Measurements from ENCODE around the gene SMAD3.

Gene SMAD3

DNA sequence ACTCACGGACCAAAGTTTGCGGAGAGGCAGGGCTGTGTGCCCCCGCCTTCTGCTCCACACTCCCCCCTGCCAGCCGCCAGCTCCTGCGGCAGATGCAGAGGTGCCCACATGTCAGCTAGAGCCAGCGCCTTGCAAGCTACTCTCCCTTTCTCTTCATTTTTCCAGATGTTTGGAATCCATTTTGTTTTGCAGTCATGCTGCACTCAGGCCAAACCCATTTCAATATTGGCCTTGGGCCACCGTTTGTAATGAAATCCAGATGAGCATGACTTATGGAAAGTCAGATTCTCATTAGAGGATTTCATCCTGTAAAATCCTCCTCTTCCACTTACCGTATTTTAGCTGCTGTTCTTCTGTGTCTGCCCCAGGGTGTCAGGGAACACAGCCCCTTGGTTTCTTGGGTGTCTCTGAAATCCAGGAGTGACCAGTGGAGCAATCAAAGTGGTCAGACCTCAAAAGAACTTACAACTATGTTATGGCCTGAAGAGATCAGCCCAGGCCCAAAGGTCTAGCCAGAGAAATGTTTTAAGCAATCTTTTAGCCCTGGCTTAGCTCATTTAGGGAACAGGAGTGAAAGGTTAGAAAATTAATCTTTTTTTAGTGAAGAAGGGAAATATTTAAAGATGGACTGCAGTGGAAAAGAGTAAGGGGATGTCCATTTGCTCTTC lies 123.3 kb downstream of the SMAD3 start:
- Histone ChIP-seq H3K27me3 (ENCODE audit: control insufficient read depth, insufficient read depth, low read length) (no peaks in the 10 kb centered on the region), H3K36me3 (ENCODE audit: control insufficient read depth, insufficient read depth, low read length) (peaks cover 25% of the 10 kb centered on the region), H3K9ac (ENCODE audit: low read length) (no peak overlapping the region), H3K4me1 (ENCODE audit: control insufficient read depth, insufficient read depth, low read length) (peaks cover 8% of the 10 kb centered on the region), H3K4me3 (ENCODE audit: low read length) (no peak overlapping the region), H3K9me3 (ENCODE audit: control insufficient read depth, low read length) (no peaks in the 10 kb centered on the region)

DNA sequence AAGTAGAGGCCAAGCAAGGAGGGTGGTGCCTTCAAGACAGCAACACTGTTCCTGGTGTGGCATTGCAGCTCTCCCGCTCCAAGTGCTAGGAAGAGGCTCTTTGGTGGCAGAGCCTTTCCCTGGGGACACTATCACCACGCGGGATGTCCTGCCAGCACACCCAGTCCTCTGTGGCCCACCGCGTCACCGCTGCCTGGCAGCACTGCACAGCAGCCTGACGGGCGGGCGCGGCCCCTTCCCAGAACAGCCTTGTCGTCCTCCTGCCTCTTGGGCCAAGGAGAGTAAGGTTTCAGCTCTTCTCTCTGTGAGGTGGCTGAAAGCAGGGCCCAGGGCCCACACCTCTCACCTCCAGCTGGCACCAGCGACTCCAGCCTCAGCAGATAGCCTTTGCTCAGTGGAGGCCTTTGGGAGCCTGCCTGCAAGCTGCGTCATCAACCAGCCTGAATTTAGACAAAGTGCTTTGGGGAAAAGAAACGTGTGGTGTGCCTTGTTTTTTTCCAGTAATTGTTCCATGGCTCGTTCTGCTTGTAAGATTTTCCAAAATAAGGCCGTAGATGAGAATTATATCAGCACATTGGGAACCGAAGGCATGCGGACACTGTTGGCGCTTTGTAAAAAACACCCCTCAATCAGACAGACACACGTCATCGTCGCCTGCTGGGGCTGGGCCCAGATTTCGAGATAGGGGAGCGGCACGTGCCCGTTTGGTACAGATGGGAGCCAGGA lies 124.1 kb downstream of the SMAD3 start:
- Histone ChIP-seq H3K9ac (ENCODE audit: low read length) (no peak overlapping the region), H3K4me3 (ENCODE audit: low read length) (no peak overlapping the region), H3K27me3 (ENCODE audit: control insufficient read depth, insufficient read depth, low read length) (no peaks in the 10 kb centered on the region), H3K9me3 (ENCODE audit: control insufficient read depth, low read length) (no peaks in the 10 kb centered on the region), H3K4me1 (ENCODE audit: control insufficient read depth, insufficient read depth, low read length) (peaks cover 8% of the 10 kb centered on the region), H3K36me3 (ENCODE audit: control insufficient read depth, insufficient read depth, low read length) (peaks cover 21% of the 10 kb centered on the region)

DNA sequence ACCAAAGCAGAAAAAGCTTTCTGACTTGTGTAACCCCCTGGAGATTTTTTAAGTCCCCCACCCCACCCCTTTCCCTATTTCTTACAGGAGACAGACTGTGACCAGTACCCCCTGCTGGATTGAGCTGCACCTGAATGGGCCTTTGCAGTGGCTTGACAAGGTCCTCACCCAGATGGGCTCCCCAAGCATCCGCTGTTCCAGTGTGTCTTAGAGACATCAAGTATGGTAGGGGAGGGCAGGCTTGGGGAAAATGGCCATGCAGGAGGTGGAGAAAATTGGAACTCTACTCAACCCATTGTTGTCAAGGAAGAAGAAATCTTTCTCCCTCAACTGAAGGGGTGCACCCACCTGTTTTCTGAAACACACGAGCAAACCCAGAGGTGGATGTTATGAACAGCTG lies 124.9 kb downstream of the SMAD3 start:
- Histone ChIP-seq H3K27me3 (ENCODE audit: control insufficient read depth, insufficient read depth, low read length) (no peaks in the 10 kb centered on the region), H3K36me3 (ENCODE audit: control insufficient read depth, insufficient read depth, low read length) (peaks cover 12% of the 10 kb centered on the region), H3K4me1 (ENCODE audit: control insufficient read depth, insufficient read depth, low read length) (peaks cover 8% of the 10 kb centered on the region), H3K9ac (ENCODE audit: low read length) (no peak overlapping the region), H3K9me3 (ENCODE audit: control insufficient read depth, low read length) (no peaks in the 10 kb centered on the region), H3K4me3 (ENCODE audit: low read length) (no peak overlapping the region)

DNA sequence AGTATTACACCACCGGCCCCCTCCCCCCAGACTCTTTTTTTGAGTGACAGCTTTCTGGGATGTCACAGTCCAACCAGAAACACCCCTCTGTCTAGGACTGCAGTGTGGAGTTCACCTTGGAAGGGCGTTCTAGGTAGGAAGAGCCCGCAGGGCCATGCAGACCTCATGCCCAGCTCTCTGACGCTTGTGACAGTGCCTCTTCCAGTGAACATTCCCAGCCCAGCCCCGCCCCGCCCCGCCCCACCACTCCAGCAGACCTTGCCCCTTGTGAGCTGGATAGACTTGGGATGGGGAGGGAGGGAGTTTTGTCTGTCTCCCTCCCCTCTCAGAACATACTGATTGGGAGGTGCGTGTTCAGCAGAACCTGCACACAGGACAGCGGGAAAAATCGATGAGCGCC lies 125.4 kb downstream of the SMAD3 start:
- Histone ChIP-seq H3K4me3 (ENCODE audit: low read length) (no peak overlapping the region), H3K9ac (ENCODE audit: low read length) (no peak overlapping the region), H3K36me3 (ENCODE audit: control insufficient read depth, insufficient read depth, low read length) (peaks cover 10% of the 10 kb centered on the region), H3K4me1 (ENCODE audit: control insufficient read depth, insufficient read depth, low read length) (peaks cover 8% of the 10 kb centered on the region), H3K27me3 (ENCODE audit: control insufficient read depth, insufficient read depth, low read length) (no peaks in the 10 kb centered on the region), H3K9me3 (ENCODE audit: control insufficient read depth, low read length) (no peaks in the 10 kb centered on the region)

DNA sequence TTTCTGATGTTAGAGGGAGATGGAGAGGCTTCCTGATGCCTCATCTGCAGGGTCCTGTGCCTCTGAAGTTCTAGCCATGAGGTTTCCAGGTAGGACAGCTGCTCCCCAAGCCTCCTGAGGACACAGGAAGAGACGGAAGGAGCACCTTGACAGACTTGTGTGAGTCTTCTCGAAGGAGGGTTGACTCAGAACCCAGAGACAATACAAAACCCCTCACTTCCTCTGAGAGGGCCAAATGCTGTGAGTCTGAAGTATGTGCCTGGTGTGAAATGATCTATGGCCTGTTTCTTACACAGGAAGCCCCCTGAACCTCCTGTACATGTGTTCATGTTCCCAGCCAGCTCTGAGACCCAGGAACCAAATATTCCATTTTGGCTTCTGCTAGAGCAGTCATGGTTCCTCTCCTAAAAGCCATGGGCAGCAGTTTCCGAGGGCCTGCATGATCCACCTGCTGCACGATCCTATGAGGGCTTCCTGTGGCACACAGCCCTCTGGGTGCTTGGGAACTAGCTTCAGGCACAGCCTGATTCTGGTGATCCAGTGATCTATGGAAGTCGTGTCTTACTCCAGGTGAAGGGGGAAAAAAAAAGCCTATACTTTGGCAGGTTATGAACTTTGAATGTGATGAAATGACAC lies 126.9 kb downstream of the SMAD3 start:
- Histone ChIP-seq H3K36me3 (ENCODE audit: control insufficient read depth, insufficient read depth, low read length) (peaks cover 5% of the 10 kb centered on the region), H3K9me3 (ENCODE audit: control insufficient read depth, low read length) (no peaks in the 10 kb centered on the region), H3K4me3 (ENCODE audit: low read length) (no peak overlapping the region), H3K9ac (ENCODE audit: low read length) (no peak overlapping the region), H3K27me3 (ENCODE audit: control insufficient read depth, insufficient read depth, low read length) (no peaks in the 10 kb centered on the region), H3K4me1 (ENCODE audit: control insufficient read depth, insufficient read depth, low read length) (peaks cover 8% of the 10 kb centered on the region)

DNA sequence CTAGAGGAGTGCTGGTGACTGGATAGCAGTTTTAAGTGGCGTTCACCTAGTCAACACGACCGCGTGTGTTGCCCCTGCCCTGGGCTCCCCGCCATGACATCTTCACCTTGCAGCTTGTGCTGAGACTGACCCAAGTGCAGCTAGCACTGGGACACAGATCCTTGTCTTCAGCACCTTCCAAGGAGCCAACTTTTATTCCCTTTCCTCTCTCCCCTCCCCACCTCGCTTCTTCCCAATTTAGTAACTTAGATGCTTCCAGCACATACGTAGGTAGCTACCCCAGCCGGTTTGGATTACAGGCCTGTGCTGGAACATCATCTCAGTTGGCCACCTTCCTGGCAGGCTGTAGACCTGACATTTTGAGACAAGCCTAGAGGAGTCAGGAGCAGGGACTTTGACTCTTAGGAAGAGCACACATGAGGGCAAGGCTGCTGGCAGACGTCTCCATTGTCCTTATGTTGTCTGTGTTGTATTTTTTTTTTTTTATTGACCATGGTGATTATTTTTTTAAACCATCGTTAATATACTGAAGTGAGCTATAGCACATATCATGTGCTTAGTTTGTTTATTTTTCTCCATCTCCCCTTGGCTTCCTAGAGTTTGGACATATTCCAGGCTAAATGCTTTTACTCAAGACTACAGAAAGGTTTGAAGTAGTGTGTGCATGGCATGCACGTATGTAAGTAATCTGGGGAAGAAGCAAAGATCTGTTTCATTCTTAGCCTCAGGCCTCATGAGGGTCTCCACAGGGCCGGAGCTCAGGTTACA lies 128.0 kb downstream of the SMAD3 start:
- Histone ChIP-seq H3K9ac (ENCODE audit: low read length) (no peak overlapping the region), H3K9me3 (ENCODE audit: control insufficient read depth, low read length) (no peaks in the 10 kb centered on the region), H3K4me3 (ENCODE audit: low read length) (no peak overlapping the region), H3K36me3 (ENCODE audit: control insufficient read depth, insufficient read depth, low read length) (no peaks in the 10 kb centered on the region), H3K4me1 (ENCODE audit: control insufficient read depth, insufficient read depth, low read length) (peaks cover 8% of the 10 kb centered on the region), H3K27me3 (ENCODE audit: control insufficient read depth, insufficient read depth, low read length) (no peaks in the 10 kb centered on the region)

DNA sequence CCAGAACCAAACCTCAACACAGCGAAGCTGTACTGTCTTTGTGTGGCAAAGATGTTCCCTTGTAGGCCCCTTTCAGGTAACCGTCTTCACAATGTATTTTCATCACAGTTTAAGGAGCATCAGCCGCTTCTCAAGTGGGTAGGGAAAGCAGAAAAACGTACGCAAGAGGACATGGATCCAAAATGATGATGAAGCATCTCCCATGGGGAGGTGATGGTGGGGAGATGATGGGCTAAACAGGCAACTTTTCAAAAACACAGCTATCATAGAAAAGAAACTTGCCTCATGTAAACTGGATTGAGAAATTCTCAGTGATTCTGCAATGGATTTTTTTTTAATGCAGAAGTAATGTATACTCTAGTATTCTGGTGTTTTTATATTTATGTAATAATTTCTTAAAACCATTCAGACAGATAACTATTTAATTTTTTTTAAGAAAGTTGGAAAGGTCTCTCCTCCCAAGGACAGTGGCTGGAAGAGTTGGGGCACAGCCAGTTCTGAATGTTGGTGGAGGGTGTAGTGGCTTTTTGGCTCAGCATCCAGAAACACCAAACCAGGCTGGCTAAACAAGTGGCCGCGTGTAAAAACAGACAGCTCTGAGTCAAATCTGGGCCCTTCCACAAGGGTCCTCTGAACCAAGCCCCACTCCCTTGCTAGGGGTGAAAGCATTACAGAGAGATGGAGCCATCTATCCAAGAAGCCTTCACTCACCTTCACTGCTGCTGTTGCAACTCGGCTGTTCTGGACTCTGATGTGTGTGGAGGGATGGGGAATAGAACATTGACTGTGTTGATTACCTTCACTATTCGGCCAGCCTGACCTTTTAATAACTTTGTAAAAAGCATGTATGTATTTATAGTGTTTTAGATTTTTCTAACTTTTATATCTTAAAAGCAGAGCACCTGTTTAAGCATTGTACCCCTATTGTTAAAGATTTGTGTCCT lies 129.0 kb downstream of the SMAD3 start:
- no peak overlapping the region for H3K4me3 ChIP-seq (ENCODE audit: low read length)
- no peaks in the 10 kb centered on the region for H3K36me3 ChIP-seq (ENCODE audit: control insufficient read depth, insufficient read depth, low read length)
- H3K4me1 ChIP-seq (ENCODE audit: control insufficient read depth, insufficient read depth, low read length): peaks cover 8% of the 10 kb centered on the region

DNA sequence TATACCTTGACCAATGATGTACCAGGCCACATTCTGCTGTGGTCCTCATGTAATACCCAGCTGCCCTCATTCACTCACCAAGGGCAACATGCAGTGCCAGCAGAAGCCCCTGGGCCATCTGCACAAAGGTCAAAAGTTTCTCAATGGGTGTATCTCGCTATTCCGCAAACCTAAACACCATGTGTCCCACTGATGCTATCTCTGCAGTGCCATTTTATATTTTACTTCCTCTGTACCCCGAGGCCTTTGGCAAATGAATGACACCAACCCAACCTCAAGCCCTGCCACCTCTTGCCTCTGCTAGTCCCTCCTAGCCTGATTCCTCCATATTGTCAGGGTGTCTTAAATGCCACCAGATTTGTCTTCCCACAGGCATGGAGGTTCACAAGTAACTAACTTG lies 129.9 kb downstream of the SMAD3 start:
- H3K36me3 ChIP-seq (ENCODE audit: control insufficient read depth, insufficient read depth, low read length): no peaks in the 10 kb centered on the region
- H3K9ac ChIP-seq (ENCODE audit: low read length): no peak overlapping the region
- H3K4me3 ChIP-seq (ENCODE audit: low read length): no peak overlapping the region
- peaks cover 5% of the 10 kb centered on the region for H3K4me1 ChIP-seq (ENCODE audit: control insufficient read depth, insufficient read depth, low read length)
- no peaks in the 10 kb centered on the region for H3K27me3 ChIP-seq (ENCODE audit: control insufficient read depth, insufficient read depth, low read length)
- H3K9me3 ChIP-seq (ENCODE audit: control insufficient read depth, low read length): no peaks in the 10 kb centered on the region

More for the DNA sequence above, 129.0 kb downstream of the SMAD3 start:
- H3K27me3 ChIP-seq (ENCODE audit: control insufficient read depth, insufficient read depth, low read length): no peaks in the 10 kb centered on the region
- H3K9me3 ChIP-seq (ENCODE audit: control insufficient read depth, low read length): no peaks in the 10 kb centered on the region
- H3K9ac ChIP-seq (ENCODE audit: low read length): no peak overlapping the region

DNA sequence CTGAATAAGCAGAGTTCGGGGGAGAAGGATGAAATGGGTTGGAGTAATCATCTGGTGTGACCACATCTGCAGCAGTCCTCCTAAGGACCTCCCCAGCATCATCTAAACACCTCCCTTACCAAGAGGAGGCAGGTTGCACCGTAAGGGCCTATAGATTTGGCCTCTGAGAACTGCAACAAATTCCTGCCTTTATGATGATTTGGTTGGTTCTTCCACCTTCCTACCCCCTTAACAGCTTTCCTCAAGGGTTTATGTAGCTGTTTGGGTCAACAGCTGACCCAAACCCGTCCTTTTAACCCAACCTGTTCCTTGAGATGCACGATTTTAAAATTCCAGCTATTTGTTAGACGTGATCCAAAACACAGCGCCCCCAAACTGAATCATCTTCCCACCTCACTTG lies 130.8 kb downstream of the SMAD3 start:
- no peaks in the 10 kb centered on the region for H3K4me1 ChIP-seq (ENCODE audit: control insufficient read depth, insufficient read depth, low read length)
- no peak overlapping the region for H3K9ac ChIP-seq (ENCODE audit: low read length)
- no peaks in the 10 kb centered on the region for H3K27me3 ChIP-seq (ENCODE audit: control insufficient read depth, insufficient read depth, low read length)

DNA sequence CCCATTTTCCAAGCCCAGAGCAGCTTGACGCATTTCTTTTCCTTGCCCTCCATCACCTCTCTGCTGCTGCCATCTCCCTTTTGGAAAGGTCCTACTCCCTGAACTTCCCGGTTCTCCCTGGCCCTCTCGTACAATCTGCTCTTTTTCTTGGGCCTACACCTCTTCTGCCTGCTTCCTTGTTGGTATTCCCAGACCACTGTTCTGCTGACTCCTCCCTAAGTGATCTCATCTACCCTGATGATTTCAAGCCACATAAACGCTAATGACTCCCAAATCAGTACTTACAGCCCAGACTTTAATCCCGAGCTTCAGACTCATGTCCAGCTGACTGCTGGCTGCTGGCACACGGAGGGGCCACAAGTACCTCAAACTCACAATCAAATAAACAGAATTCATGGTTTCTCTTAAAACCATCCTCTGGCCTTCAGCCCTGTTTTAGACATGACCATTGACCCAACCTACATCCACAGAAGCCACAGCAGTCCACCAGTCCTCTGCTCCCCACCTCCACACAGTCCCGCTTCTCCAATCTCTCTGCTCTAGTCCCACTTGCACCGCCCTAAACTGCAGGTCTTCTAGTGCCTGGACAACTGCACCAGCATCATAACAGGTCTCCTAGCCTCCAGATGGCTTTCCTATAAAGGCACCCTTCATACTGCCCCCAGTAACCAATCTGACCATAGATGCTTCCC lies 131.4 kb downstream of the SMAD3 start:
- H3K9ac ChIP-seq (ENCODE audit: low read length): no peak overlapping the region
- H3K27me3 ChIP-seq (ENCODE audit: control insufficient read depth, insufficient read depth, low read length): no peaks in the 10 kb centered on the region
- H3K4me3 ChIP-seq (ENCODE audit: low read length): no peak overlapping the region
- no peaks in the 10 kb centered on the region for H3K36me3 ChIP-seq (ENCODE audit: control insufficient read depth, insufficient read depth, low read length)
- no peaks in the 10 kb centered on the region for H3K9me3 ChIP-seq (ENCODE audit: control insufficient read depth, low read length)
- H3K4me1 ChIP-seq (ENCODE audit: control insufficient read depth, insufficient read depth, low read length): no peaks in the 10 kb centered on the region

More for the DNA sequence above, 130.8 kb downstream of the SMAD3 start:
- Histone ChIP-seq H3K36me3 (ENCODE audit: control insufficient read depth, insufficient read depth, low read length) (no peaks in the 10 kb centered on the region), H3K9me3 (ENCODE audit: control insufficient read depth, low read length) (no peaks in the 10 kb centered on the region), H3K4me3 (ENCODE audit: low read length) (no peak overlapping the region)

DNA sequence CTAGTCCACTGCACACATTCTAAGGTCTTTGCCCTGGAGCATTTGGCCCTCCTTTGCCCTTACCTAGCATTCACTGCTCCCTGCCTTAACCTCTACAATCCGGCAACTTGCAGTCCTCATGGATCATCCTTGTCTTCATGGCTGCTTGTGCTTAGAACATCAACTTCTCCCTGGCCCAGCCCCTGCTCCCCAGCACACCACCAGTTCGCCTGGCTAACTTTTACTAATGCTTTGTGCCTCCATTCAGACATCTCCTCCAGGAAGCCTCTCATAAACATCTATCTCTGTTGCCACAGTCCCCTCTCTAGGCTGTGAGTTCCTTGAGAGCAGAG lies 131.9 kb downstream of the SMAD3 start:
- Histone ChIP-seq H3K36me3 (ENCODE audit: control insufficient read depth, insufficient read depth, low read length) (no peaks in the 10 kb centered on the region), H3K27me3 (ENCODE audit: control insufficient read depth, insufficient read depth, low read length) (no peaks in the 10 kb centered on the region), H3K9me3 (ENCODE audit: control insufficient read depth, low read length) (no peaks in the 10 kb centered on the region), H3K4me3 (ENCODE audit: low read length) (no peak overlapping the region), H3K4me1 (ENCODE audit: control insufficient read depth, insufficient read depth, low read length) (no peaks in the 10 kb centered on the region), H3K9ac (ENCODE audit: low read length) (no peak overlapping the region)

All from mucosa of stomach (tissue), 1 donor.